H1 (cell line): Measurements from ENCODE around the gene NXPE1. TPM values are rescaled to one million over a fixed set of nuclear protein-coding genes. Genes with fewer than 3 reads are reported as not detected.

Experiments used
- BCL11A ChIP-seq, 2 experiments: IDR thresholded peaks; one replicate each; pipeline ENCODE4 v1.6.1; 2011; ENCODE audit warnings: low read depth in 2 of 2, low read length in 2 of 2, mild to moderate bottlenecking in 2 of 2
- CHD7 ChIP-seq: fragments of 300-600 bp; sonication (generic); IDR thresholded peaks from 2 replicates; pipeline ENCODE4 v1.7.1; 2012; ENCODE audit warnings: low read length, moderate library complexity, mild to moderate bottlenecking, inconsistent platforms; ENCODE audit not compliant: insufficient replicate concordance
- CTBP2 ChIP-seq: IDR thresholded peaks from 2 replicates; pipeline ENCODE4 v1.7.0; 2011; ENCODE audit warnings: borderline replicate concordance, mild to moderate bottlenecking, moderate library complexity, mixed read lengths, low read length; ENCODE audit not compliant: insufficient read depth, insufficient read length
- EZH2 ChIP-seq: fragments of 200-600 bp; sonication (generic); IDR thresholded peaks from 2 replicates; pipeline ENCODE4 v1.7.1; 2012; ENCODE audit warnings: low read depth, mild to moderate bottlenecking, moderate library complexity, low read length, inconsistent platforms; ENCODE audit not compliant: severe bottlenecking
- MAFK ChIP-seq: IDR thresholded peaks from 2 replicates; pipeline ENCODE4 v1.6.1; 2012; ENCODE audit warnings: low read depth, mild to moderate bottlenecking, improper control_type of control experiment, low read length
- PHF8 ChIP-seq: fragments of 200-600 bp; sonication (generic); conservative IDR thresholded peaks from 2 replicates; pipeline ENCODE4 v1.7.1; 2012; ENCODE audit warnings: low read depth, mild to moderate bottlenecking, inconsistent platforms, low read length, moderate library complexity
- TAF1 ChIP-seq: IDR thresholded peaks from 2 replicates; pipeline ENCODE4 v1.6.1; 2011; ENCODE audit warnings: mild to moderate bottlenecking, low read depth, low read length
- TAF7 ChIP-seq: optimal IDR thresholded peaks from 2 replicates; pipeline ENCODE3; 2011; ENCODE audit warnings: low read depth, mild to moderate bottlenecking, inconsistent platforms, low read length, moderate library complexity, borderline replicate concordance
- USF2 ChIP-seq: IDR thresholded peaks from 2 replicates; pipeline ENCODE4 v1.6.1; 2011; ENCODE audit warnings: low read length, improper control_type of control experiment
- YY1 ChIP-seq: IDR thresholded peaks from 2 replicates; pipeline ENCODE4 v1.6.1; 2011; ENCODE audit warnings: low read depth, mild to moderate bottlenecking, low read length
- polyA plus RNA-seq, 7 experiments: library from polyadenylated mRNA; depleted of rRNA in 3 of 7; stranded (reverse) in 5 of 7; unstranded in 2 of 7; fragments of >200 nt in 5 of 7; fragments of 200-250 nt in 2 of 7; gene quantifications; 1 replicate in 5 of 7; 2 replicates in 1 of 7; 4 replicates in 1 of 7; pipeline versions ENCODE4 v1.2.1 to v1.2.3, GENCODE V29; 2011 to 2013; ENCODE audit warnings: missing spikeins in 2 of 7, mixed read lengths in 2 of 7
- total RNA-seq: library from RNA; stranded (reverse); fragmentation: NEBNext Ultra II Directional; extraction: Animal tissue kit (Norgen Biotek cat#: 25700); gene quantifications from 2 replicates; pipeline ENCODE4 v1.2.1, GENCODE V29; 2021

NXPE1 gene
- total and polyA plus RNA-seq, 2 of the 8 experiments (the other 6 are each of a cell fraction or from before 2014, with no cell fraction given), result not detected

DNA sequence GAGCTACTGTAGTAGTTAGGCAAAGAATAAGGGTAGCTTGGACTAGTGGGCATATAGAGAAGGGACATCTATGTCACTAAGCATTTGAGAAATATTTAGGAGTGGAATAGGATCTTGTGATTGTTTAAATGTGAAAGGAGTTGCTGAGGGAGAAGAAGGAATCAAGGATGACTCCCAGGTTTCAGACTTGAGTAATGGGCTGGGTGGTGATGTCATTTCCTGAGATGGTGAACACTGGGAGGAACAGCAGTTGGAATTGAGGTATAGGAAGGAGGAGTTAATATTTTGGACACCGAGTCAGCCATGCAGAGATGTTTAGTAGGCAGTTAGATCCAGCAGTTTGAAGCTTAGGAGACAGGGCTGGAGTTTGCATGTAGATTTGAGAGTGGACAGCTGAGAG lies 80.3 kb downstream of the NXPE1 start (continued):
- no peak for TF ChIP-seq CHD7
- TF ChIP-seq EZH2, result no peak
- no peak for TF ChIP-seq BCL11A (IDR thresholded peaks at IDR 0.05; ENCODE audit: low read depth in 2 of 2, low read length in 2 of 2)
- TF ChIP-seq YY1, result no peak
- TF ChIP-seq CTBP2, result no peak
- TF ChIP-seq USF2, result no peak
- no peak for TF ChIP-seq TAF1
- TF ChIP-seq MAFK, result no peak
- TF ChIP-seq TAF7, result no peak
- TF ChIP-seq PHF8, result no peak
